ENCODE data around the gene SLC17A3.

DNA sequence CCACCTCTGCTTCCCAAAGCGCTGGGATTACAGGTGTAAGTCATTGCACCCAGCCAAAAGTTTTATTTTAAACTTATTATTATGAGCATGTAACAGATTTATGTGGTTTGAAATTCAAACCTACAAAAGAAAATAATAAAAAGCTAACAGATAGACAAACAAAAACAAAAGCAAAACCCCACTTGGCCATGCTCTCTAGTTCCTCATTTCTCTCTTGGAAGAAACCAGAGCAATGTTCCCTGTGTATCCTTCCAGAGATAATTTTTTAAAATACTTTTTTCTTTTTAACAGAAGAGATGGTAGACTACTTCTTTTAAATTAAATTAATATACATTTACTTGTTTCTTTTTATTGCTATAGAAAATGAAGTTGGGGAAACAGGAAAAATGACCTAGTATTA, 28.0 kb upstream of the SLC17A3 start:
- TF ChIP-seq, protein P1, sequence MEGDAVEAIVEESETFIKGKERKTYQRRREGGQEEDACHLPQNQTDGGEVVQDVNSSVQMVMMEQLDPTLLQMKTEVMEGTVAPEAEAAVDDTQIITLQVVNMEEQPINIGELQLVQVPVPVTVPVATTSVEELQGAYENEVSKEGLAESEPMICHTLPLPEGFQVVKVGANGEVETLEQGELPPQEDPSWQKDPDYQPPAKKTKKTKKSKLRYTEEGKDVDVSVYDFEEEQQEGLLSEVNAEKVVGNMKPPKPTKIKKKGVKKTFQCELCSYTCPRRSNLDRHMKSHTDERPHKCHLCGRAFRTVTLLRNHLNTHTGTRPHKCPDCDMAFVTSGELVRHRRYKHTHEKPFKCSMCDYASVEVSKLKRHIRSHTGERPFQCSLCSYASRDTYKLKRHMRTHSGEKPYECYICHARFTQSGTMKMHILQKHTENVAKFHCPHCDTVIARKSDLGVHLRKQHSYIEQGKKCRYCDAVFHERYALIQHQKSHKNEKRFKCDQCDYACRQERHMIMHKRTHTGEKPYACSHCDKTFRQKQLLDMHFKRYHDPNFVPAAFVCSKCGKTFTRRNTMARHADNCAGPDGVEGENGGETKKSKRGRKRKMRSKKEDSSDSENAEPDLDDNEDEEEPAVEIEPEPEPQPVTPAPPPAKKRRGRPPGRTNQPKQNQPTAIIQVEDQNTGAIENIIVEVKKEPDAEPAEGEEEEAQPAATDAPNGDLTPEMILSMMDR (IDR thresholded peaks at IDR 0.05; ENCODE audit: low read depth, low read length): no peak
- TF ChIP-seq POLR2A (IDR thresholded peaks at IDR 0.05; ENCODE audit: extremely low read depth, insufficient read length): no peak
- no peak for TF ChIP-seq MYC (IDR thresholded peaks at IDR 0.05; ENCODE audit: low read depth, low read length)
